ENCODE results near the gene CD69. TPM values are rescaled to one million over a fixed set of nuclear protein-coding genes. Genes with fewer than 3 reads are reported as not detected.

The CD69 gene
- total RNA-seq, 1 donor from 2014 or later, result 18.4 TPM

DNA sequence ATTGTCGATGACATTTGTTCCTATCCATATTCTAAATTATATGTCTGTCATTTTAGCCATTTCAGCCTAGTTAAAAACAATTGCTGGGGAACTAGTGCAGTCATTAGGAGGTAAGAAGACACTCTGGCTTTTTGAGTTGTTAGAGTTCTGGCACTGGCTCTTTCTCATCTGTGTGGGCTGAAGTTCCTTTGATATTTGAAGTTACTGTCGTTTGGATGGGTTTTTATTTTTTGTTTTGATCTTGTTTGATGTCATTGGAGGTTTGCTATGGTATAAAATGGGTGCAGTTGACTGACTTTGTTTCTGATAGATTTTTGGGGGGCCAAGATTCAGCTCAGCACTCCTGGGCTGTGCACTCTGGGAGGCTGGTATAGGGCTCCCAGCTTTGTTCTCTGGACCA is 20.7 kb upstream of the CD69 start:
- DNase-seq (ENCODE audit: low spot score), result no peak

- no peak for DNase-seq (ENCODE audit: low spot score)
Observed at GRCh38 chr12:9779209-9779608, 18.5 kb upstream of the CD69 start.

- no peak for DNase-seq (ENCODE audit: low spot score)
Observed at GRCh38 chr12:9776781-9777180, 16.1 kb upstream of the CD69 start.

- no peak for DNase-seq (ENCODE audit: low spot score)
Observed at GRCh38 chr12:9773216-9773877, 12.6 kb upstream of the CD69 start.

DNA sequence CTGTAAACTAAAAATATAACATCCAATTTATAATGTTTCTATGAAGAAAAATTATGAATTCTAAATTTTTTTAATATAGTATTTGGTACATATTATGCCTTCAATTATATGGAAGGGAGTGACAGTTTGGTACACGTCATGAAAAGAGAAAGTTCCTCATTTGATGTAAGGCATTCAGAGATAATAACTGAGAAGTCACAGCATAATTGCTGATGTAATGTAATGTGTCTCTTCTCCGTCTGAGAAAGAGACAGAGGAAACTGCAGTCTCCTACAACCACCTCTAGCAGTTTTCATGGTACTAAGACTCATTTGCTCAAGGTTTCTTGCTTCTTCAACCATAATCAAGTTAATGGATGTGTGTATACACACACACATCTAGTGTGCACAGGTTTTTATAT is 2.3 kb upstream of the CD69 start:
- no peak for DNase-seq (ENCODE audit: low spot score)

DNA sequence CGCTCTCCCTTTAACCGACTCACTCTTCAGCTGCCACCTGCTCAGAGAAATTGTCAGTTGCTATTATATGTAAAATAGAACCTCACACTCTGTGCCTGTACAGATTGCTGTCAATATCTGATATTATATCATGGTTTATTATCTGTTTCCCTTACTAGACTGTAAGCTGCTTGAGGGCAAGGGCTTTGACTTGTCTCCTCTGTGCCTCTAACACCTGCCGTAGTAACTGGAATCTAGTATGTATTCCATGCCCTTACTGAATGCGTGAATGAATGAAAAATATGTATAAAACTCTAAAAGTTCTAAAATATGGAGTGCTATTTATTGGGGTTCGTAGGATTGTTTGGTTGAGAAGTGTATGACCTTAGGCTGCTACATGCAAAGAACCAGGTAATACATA is 1.7 kb upstream of the CD69 start:
- DNase-seq (ENCODE audit: low spot score), result no peak

DNA sequence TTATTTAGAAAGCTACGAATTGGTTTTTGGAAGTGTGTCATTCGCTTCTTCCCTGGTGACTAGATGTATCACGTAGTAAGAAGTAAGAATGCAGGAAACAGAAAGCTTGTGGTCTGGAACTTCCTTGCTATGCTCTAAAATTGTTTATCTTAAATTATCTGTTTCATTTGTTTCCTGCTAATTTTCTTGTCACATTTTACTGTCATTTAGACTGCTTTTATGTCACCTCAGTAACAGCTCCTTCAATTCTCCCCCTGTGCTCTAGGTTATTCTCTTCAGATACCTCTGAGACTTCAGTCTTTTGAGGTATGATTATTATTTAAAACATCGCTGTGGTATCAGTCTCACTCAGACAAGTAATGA is 699 bp upstream of the CD69 start:
- DNase-seq (ENCODE audit: low spot score), result no peak

DNA sequence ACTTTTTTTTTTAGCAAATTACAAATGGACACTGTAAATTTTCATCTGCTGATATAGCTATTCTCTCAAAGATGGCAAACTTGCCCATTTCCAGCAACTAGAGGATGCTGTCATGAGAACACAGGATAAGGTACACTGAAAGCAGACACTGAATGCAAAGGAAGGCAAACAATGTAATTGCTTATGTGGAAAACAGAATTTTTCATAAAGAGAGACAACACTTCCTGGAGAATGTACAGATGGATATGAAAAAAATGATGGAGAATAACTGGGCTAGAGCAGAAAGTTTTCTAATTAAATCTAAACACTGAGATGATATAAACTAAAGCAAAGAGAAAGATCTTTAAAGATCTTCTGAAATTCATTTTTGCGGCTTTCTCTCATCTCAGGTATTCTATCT is 581 bp downstream of the CD69 start:
- DNase-seq (ENCODE audit: low spot score), result no peak

GRCh38 chr12:9759694-9760093 is 1.0 kb downstream of the CD69 start:
- no peak for DNase-seq (ENCODE audit: low spot score)

DNA sequence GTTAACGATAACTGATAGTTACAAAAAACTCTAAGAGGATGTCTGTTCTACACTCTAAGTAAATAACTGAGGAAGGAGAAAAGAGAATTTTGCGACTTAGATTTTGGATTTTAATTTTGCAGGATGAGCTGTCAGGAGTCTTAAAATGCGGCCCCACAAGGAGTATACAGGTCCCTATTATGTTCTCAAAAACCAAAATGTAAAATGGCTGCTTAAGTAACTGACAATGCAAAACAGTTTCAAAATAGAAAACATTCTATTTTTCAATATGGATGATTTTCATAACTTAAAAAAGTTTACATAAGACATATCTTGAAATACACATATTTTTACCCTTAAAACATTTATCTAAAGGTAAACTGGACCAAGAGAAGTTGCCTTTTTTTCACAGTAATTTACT is 2.6 kb downstream of the CD69 start:
- no peak for DNase-seq (ENCODE audit: low spot score)

DNA sequence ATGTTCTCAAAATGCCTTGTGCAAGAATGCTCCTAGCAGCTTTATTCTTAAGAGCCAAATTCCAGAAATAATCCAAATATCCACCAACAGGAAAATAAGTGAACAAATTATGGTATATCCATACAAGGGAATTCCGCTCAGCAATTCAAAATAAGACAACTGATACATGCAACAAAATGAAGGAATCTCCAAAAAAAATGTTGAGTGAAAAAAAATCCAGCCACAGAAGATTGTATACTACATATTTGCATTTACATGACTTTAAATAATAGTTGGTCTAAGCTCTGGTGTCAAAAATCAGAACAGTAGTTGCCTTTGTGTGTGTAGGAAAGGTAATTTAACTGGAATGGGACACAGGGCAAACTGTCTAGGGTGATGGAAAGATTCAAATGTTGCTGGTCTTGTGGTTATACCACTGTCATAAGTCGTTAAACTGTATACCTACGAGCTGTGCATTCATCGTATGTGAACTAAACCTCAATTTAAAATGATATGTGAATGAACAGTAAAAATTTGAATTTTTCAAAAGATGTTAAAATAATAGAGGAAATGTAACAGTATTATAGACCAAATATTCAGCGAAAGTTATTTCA is 3.2 kb downstream of the CD69 start:
- DNase-seq (ENCODE audit: low spot score), result no peak

- DNase-seq (ENCODE audit: low spot score), result no peak
Observed at GRCh38 chr12:9756706-9757105, 4.0 kb downstream of the CD69 start.

- no peak for DNase-seq (ENCODE audit: low spot score)
Observed at GRCh38 chr12:9756170-9756569, 4.5 kb downstream of the CD69 start.

GRCh38 chr12:9755567-9755966 is 5.1 kb downstream of the CD69 start:
- no peak for DNase-seq (ENCODE audit: low spot score)

DNA sequence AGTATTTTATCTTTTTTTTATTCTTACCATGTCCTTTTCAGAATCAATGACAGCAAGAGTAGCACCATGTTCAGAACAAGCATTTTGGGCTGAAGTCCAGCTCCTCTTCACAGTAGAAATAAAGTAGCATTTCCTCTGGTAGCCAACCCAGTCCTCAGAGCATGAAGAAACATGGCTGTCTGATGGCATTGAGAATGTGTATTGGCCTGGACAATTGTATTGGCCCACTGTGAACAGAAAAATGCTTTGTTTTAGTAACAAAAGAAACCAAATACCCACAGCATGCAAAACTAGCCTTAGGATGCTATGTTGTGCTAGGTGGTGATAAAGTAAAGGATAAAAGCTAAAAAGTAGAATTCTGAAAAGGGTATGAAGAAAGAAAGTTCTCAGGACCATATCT is 5.7 kb downstream of the CD69 start:
- DNase-seq (ENCODE audit: low spot score), result no peak

GRCh38 chr12:9754099-9754927 is 6.4 kb downstream of the CD69 start:
- no peak for DNase-seq (ENCODE audit: low spot score)

- no peak for DNase-seq (ENCODE audit: low spot score)
Observed at GRCh38 chr12:9753498-9753897, 7.2 kb downstream of the CD69 start.

DNA sequence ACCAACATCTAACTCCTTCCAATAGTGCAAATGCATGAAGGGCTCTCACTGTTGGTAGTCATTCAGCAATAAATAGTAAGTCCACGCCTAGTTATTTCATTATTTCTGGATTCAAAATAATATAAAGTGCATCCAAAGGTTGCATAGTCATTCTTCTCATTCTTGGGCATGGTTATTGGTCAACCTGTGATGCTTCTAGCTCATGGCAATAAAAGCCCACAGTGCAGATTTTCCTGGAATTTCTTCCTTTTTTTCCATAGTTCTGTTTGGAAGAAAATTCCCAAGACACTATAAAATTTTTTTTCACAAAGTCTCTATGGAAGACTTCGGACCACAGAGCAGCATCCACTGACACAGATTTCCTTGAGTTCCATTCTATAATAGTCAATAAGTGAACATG is 7.6 kb downstream of the CD69 start:
- DNase-seq (ENCODE audit: low spot score), result no peak

GRCh38 chr12:9752145-9752933 is 8.4 kb downstream of the CD69 start:
- DNase-seq (ENCODE audit: low spot score), result no peak

- DNase-seq (ENCODE audit: low spot score), result no peak
Observed at GRCh38 chr12:9751204-9752144, 9.2 kb downstream of the CD69 start.
